22Rv1 (cell line): ENCODE results near the gene FAM47E.

Source experiments
- H3K27ac ChIP-seq: fragments of 450-650 bp; 2 replicates; pipeline ENCODE4 v1.5.1; 2017
- CTCF ChIP-seq: fragments of 450-650 bp; IDR thresholded peaks from 2 replicates; pipeline ENCODE4 v1.5.1; 2017; ENCODE audit warnings: mild to moderate bottlenecking
- ZFX ChIP-seq: fragments of 450-650 bp; IDR thresholded peaks from 2 replicates; pipeline ENCODE4 v1.6.1; 2017; ENCODE audit warnings: antibody characterized with exemption, borderline replicate concordance

FAM47E gene

GRCh38 chr4:76267811-76268210, 16.3 kb downstream of the FAM47E start:
- no peak overlapping the region for H3K27ac ChIP-seq
- TF ChIP-seq CTCF (no peak), ZFX (no peak)

GRCh38 chr4:76270244-76271175, 19.0 kb downstream of the FAM47E start:
- H3K27ac ChIP-seq = no peak overlapping the region
- TF ChIP-seq CTCF = no peak
- TF ChIP-seq ZFX = no peak

DNA sequence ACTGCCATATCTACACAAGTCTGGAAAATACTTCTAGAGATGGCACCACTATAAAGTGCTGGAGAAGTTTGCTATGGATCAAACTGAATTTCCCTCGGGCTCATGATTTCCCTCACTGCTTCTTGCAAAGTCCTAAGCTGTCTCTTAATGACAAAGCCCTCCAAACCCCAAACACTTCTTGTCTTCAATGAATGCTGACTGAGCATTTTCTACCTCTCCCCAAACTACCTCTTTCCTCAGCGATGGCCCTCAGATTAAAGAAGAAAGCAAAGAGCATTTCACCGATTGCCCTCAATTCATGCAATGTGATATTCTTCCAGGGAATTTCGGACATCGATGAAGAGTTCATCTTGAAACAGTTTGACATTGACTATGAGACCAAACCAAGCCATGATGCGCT, 19.7 kb downstream of the FAM47E start:
- TF ChIP-seq ZFX (no peak), CTCF (no peak)
- H3K27ac ChIP-seq = no peak overlapping the region

DNA sequence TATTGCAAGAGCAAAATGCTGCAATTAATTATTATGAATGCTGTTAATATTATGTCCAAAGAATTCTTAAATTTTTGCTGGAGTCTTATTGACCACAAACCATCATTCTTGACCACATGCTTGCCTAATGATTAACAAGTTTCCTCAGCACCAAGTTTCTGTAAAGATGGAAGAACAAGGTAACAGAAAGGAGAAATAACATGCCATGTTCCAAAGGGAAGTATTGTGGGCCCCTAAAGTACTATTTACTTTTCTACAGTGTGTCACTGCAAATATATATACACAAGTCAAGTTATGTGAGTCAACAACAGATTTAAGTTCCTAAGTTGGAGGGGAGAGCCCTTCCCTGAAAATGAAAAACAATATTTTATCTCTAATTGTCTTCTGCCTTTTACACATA, 20.6 kb downstream of the FAM47E start:
- TF ChIP-seq ZFX = no peak
- no peak for TF ChIP-seq CTCF
- H3K27ac ChIP-seq = no peak overlapping the region

GRCh38 chr4:76272582-76272981, 21.1 kb downstream of the FAM47E start:
- TF ChIP-seq CTCF (no peak), ZFX (no peak)
- H3K27ac ChIP-seq = no peak overlapping the region

DNA sequence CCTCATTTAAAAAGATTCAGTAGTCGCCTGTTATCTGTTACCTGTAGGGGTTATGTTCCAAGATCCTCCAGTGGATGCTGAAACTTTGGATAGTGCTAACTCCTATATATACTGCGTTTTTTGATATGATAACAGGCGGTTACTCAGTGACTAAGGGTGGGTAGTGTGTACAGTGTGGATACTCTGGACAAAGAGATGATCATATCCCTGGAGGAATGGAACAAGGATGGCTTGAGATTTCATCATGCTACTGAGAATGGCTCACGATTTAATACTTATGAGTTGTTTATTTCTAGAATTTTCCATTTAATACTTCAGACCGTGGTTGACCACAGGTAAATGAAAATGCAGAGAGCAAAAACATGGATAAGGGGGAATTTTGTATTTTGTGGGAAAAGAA, 21.5 kb downstream of the FAM47E start:
- H3K27ac ChIP-seq = no peak overlapping the region
- TF ChIP-seq CTCF (no peak), ZFX (no peak)

DNA sequence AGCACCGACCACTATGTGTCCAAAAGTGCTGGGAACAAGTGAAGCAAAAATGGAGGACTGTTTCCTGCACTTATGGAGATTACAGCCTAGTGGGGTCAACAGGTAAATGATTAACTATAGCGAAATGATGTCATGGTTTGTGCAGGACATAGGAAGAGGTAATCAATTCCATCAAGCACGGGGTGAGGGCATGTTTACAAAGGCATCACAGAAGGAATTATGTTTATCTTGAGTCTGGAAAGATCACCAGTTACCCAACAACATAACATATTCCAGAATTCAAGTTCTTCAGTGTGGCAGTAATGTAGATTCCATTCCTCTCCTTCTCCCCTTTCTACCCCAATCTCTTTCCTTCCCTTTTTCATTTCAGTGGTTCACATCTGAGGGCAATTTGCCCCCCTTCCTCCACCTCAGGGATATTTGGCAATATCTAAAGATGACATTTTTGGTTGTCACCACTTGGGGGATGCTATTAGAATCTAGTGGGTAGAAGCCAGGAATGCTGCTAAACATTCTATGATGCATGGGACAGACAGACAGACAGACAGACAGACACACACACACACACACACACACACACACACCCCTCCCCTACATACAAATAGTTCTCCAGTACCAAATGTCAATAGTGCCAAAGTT, 24.1 kb downstream of the FAM47E start:
- TF ChIP-seq CTCF (no peak), ZFX (no peak)
- H3K27ac ChIP-seq = no peak overlapping the region
